Measurements from ENCODE around the gene ARHGAP1.

ARHGAP1 gene

DNA sequence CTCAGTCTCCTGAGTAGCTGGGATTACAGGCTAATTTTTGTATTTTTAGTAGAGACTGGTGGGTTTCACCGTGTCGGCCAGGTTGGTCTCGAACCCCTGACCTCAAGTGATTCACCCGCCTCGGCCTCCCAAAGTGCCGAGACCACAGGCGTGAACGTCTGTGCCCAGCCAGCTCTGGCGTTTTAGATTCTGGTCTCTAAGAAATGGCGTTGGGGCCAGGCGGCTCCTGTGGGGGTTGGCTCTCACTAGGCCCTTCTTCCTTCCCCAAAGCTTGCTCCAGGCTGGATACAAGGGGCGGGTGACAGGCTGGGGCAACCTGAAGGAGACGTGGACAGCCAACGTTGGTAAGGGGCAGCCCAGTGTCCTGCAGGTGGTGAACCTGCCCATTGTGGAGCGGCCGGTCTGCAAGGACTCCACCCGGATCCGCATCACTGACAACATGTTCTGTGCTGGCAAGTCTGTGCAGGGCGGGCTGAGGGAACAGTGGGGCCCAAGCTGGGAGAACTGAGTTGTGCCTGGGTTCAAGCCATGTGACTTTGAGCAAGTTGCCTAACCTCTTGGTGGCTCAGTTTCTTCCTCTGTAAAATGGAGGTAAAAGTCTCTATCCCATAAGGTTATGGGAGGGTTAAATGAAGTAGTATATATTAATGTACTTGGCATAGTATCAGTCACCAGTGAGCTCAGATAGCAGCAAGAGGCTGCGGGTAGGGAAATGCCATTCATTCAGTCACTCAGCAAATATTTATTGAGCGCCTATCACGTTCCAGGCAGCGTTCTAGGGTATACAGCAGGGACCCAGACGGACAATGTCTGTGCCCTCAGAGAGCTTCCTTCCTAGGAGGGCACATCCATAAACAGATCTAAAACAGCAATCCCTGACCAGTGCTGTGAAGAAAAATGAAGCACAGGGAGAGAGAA lies 28.9 kb upstream of the ARHGAP1 start:
- no peak overlapping the region for H3K4me3 ChIP-seq
- TF ChIP-seq, protein P1, sequence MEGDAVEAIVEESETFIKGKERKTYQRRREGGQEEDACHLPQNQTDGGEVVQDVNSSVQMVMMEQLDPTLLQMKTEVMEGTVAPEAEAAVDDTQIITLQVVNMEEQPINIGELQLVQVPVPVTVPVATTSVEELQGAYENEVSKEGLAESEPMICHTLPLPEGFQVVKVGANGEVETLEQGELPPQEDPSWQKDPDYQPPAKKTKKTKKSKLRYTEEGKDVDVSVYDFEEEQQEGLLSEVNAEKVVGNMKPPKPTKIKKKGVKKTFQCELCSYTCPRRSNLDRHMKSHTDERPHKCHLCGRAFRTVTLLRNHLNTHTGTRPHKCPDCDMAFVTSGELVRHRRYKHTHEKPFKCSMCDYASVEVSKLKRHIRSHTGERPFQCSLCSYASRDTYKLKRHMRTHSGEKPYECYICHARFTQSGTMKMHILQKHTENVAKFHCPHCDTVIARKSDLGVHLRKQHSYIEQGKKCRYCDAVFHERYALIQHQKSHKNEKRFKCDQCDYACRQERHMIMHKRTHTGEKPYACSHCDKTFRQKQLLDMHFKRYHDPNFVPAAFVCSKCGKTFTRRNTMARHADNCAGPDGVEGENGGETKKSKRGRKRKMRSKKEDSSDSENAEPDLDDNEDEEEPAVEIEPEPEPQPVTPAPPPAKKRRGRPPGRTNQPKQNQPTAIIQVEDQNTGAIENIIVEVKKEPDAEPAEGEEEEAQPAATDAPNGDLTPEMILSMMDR (IDR thresholded peaks at IDR 0.05), result no peak
- DNase-seq (ENCODE audit: low spot score), result no peak
- no peak overlapping the region for H3K27ac ChIP-seq

DNA sequence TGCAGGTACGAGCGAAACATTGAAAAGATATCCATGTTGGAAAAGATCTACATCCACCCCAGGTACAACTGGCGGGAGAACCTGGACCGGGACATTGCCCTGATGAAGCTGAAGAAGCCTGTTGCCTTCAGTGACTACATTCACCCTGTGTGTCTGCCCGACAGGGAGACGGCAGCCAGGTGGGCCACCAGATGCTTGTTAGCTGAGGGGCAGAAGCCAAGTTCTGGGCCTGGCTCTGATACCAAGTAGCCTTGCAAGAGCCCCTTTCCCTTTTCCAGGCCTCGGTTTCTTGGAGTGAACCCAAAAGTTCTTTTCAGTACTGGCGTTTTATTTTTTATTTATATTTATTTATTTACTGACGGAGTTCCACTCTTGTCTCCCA lies 28.2 kb upstream of the ARHGAP1 start:
- DNase-seq (ENCODE audit: low spot score), result no peak
- TF ChIP-seq, protein P1 (IDR thresholded peaks at IDR 0.05), result no peak
- H3K4me3 ChIP-seq, result no peak overlapping the region
- H3K27ac ChIP-seq, result no peak overlapping the region

DNA sequence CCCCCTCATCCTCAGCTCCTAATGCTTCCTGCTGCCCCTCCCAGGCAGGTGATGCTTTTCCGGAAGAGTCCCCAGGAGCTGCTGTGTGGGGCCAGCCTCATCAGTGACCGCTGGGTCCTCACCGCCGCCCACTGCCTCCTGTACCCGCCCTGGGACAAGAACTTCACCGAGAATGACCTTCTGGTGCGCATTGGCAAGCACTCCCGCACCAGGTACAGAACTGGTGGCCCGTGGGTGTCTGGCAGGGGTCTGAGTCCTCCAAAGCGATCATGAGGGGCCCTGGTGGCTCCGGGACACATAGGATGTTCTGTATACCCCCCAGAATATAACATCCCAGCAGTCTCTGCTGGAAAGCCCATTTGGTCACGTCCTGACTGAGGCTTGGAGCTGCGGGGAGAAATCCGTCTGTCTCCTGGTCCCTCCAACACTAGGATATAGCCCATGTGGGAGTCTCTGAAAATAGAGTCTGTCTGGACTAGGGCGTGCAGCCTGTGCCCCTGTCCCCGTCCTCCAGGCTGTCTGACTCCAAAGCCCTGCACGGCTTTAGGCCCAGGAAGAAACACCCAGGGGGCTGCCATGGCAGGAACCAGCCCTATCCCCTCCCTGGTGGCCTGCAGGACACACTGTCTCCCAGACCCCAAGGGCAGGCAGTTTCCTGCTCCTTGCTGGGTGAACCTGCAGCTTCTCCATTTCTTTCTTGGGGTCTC lies 27.7 kb upstream of the ARHGAP1 start:
- H3K27ac ChIP-seq, result no peak overlapping the region
- H3K4me3 ChIP-seq, result no peak overlapping the region
- TF ChIP-seq, protein P1 (IDR thresholded peaks at IDR 0.05), result no peak
- no peak for DNase-seq (ENCODE audit: low spot score)

DNA sequence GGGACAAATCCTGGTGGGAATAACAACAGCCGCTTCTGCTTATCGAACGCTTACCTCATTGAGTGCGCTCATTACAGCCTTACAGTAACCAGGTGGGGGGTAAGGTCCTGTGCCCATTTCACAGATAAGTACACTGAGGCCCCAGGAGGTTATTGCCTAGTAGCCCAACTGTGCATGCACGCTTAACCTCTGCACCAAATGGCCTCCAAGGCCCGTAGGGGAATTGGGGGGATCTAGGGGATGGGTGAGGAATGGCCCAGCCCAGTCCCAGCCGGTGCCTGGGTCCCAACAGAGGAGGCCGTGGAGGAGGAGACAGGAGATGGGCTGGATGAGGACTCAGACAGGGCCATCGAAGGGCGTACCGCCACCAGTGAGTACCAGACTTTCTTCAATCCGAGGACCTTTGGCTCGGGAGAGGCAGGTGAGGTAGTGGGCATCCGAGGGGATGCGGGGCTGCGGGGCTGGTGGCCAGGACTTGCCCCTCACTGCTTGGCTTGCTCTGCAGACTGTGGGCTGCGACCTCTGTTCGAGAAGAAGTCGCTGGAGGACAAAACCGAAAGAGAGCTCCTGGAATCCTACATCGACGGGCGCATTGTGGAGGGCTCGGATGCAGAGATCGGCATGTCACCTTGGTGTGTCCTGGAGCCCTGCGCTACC lies 25.9 kb upstream of the ARHGAP1 start:
- Histone ChIP-seq H3K27ac (no peak overlapping the region), H3K4me3 (no peak overlapping the region)
- TF ChIP-seq, protein P1 (IDR thresholded peaks at IDR 0.05), result no peak
- no peak for DNase-seq (ENCODE audit: low spot score)

DNA sequence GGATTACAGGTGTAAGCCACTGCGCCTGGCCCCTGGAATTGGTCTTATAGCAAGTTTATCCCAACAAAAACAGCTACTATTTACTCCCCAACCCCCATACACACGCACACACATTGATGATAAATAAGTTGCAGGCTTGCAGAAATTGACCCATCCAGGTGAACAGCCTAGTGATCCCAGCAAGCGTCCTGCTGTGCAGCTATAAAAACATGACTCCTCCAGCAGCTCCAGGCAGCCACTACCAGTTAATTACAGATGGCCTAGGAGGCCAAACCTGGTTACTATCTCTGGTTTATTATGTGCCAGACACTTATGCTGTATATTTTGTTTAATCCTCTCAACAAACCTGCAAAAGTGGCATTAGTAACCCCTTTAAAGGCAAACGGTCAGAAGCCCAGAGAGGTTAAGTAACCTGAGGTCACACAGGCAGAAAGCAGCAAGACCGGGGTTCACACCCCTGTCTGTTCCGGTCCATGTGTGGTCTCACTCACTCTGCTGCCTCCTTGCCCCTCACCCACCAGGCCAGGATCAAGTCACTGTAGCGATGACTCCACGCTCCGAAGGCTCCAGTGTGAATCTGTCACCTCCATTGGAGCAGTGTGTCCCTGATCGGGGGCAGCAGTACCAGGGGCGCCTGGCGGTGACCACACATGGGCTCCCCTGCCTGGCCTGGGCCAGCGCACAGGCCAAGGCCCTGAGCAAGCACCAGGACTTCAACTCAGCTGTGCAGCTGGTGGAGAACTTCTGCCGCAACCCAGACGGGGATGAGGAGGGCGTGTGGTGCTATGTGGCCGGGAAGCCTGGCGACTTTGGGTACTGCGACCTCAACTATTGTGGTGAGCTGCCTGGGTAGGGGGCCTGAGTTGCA lies 25.2 kb upstream of the ARHGAP1 start:
- no peak overlapping the region for H3K4me3 ChIP-seq
- H3K27ac ChIP-seq, result no peak overlapping the region
- TF ChIP-seq, protein P1 (IDR thresholded peaks at IDR 0.05), result no peak
- DNase-seq (ENCODE audit: low spot score), result no peak

DNA sequence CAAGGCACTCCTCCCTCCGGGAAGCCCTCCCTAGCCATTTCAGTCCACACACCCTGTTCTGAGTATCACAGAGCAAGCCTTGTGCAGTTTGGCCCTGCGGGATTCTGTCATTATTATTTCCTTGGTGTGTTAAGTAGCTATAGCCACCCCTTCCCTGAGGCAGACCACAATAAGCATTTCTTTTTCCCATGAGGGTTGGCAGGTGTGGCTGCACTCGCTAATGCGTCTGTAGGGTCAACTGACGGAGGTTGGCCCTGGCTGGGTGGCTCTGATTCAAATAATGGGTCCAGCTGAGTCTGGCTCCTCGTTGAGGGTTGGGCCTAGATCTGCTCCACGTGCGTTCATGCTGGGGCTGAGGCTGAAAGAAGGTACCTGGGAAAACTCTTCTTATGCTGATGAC lies 23.7 kb upstream of the ARHGAP1 start:
- TF ChIP-seq, protein P1 (IDR thresholded peaks at IDR 0.05), result no peak
- H3K27ac ChIP-seq, result no peak overlapping the region
- no peak overlapping the region for H3K4me3 ChIP-seq
- no peak for DNase-seq (ENCODE audit: low spot score)
